GM12875 (cell line): ENCODE measurements around the gene POLR2E.
"Not testable (repeated sequence)": the region's sequence is repeated elsewhere in the genome, so short reads cannot be mapped to it uniquely, and the experiment has no call there.

Experiments
- H3K4me3 ChIP-seq: one replicate; pipeline ENCODE4 v1.5.1; 2011; ENCODE audit warnings: low read depth, low read length, control low read depth
- TF ChIP-seq, protein P1 (sequence below): IDR thresholded peaks from 2 replicates; pipeline ENCODE4 v1.5.1; 2011; ENCODE audit warnings: low read depth, mild to moderate bottlenecking, control low read depth, inconsistent platforms, low read length, moderate library complexity, borderline replicate concordance; ENCODE audit not compliant: insufficient read depth

Gene POLR2E

DNA sequence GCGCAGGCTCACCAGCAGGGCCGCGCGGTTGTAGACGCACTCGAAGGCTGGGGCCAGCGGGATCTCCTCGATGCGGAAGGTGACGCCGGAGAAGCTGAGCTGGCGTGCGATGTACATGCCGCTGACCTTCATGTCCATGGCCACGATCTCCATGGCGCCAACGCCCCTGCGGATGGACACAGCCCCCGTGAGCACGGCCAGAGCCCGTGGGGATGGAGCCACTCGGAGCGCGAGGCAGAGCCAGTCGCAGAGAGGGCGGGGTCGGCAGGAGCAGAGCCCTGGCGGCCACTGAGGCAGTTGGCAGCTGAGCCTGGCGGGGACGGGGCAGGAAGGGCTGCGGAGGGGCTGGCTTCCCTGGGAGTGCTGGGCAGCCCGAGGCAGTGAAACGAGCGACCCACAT, 23.8 kb upstream of the POLR2E start:
- no peak overlapping the region for H3K4me3 ChIP-seq
- TF ChIP-seq, protein P1, sequence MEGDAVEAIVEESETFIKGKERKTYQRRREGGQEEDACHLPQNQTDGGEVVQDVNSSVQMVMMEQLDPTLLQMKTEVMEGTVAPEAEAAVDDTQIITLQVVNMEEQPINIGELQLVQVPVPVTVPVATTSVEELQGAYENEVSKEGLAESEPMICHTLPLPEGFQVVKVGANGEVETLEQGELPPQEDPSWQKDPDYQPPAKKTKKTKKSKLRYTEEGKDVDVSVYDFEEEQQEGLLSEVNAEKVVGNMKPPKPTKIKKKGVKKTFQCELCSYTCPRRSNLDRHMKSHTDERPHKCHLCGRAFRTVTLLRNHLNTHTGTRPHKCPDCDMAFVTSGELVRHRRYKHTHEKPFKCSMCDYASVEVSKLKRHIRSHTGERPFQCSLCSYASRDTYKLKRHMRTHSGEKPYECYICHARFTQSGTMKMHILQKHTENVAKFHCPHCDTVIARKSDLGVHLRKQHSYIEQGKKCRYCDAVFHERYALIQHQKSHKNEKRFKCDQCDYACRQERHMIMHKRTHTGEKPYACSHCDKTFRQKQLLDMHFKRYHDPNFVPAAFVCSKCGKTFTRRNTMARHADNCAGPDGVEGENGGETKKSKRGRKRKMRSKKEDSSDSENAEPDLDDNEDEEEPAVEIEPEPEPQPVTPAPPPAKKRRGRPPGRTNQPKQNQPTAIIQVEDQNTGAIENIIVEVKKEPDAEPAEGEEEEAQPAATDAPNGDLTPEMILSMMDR, result no peak

DNA sequence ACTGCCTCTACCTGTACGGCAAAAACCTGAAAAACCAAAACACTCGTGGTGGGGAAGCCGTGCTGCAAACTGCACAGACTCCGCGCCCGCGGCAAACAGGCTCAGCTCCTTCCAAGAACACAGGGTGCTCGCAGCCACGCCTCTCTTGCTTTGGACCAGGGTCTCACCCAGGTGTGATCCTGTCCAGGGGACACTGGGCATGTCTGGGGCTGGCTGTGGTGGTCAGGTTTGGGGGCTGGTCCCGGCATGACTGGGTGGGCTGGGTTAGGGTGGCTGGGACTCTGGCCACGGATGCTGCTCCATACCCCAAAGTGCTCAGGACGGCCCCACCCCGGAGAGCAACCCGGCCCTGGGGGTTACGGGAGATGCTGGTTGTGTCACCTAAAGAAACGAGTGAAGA, 22.5 kb upstream of the POLR2E start:
- TF ChIP-seq, protein P1, result no peak

DNA sequence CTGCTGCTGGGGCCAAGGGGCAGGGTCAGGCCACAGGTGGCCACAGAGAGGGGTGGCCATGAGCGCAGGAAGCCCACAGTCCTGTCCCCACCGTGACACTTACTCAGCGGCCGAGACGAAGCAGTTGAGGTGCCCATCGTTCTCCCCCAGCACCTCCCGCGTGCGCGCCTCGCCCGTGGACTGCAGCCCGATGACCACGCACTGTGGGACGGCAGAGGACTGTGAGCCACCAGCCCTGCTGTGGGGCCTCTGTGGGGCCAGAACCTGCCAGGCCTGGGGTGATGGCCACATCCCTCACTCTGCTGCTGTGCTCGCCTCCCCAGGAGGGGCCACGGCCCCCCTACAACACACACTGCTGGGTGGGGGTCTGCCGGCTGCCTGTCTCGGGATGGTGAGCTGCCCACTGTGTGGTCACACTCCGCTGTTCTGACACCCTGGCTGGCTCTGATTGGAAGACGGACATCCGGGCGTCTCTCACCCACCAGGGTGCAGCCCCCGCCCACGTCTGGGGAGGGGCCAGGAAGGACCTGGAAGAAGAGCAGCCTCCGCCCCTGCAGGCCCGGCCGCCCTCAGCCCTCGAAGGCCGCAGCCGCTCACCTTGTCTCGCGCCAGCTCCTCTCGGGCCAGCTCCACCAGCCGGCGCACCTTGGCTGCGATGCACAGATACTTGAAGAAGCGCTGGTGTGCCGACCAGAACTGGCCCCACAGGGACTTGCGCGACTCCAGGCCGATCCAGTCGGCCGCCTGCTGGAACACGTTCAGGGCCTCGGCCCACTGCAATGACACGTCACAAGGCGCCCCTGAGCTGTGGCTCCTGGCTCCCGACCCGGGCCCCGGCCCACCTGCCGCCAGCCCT, 21.8 kb upstream of the POLR2E start:
- TF ChIP-seq, protein P1, result no peak

More for the DNA sequence above, 22.5 kb upstream of the POLR2E start:
- H3K4me3 ChIP-seq, result no peak overlapping the region

DNA sequence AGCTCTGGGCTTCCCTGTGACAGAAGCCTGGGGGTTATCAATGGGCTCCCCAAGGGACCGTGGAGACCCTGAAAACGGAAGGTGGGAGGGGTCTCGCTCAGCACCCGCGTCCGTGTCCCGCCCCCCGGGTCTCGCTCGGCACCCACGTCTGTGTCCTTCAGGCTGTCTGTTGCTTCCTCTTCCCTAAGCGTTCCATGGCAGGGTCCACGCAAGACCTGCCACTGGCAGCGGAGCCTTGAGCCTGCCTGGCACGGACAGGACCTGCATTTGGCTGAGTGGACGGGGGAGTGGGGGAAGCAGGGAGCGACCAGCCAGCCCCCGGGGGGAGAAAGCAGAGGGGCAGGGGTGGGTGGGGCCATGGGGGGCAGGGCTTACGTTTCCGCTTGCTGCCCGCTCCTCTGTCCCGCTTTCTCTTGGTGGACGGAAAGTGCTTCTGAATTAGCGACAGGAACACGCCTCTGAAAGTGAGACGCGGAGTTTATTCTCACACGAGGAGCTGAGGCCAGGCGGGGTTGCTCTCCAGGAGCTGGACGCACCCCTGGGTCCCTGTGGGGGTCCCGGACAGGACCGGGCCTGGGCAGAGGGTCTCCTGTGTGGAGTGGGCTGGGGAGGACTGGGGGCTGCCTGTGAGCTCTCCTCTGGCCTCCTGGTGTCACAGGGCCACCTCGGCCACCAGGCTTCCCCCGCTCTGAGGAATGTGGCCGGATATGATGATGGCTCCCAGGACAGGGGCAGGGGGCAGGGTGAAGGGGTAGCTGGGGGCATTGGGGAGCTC, 20.7 kb upstream of the POLR2E start:
- TF ChIP-seq, protein P1, result no peak

More for the DNA sequence above, 21.8 kb upstream of the POLR2E start:
- no peak overlapping the region for H3K4me3 ChIP-seq

DNA sequence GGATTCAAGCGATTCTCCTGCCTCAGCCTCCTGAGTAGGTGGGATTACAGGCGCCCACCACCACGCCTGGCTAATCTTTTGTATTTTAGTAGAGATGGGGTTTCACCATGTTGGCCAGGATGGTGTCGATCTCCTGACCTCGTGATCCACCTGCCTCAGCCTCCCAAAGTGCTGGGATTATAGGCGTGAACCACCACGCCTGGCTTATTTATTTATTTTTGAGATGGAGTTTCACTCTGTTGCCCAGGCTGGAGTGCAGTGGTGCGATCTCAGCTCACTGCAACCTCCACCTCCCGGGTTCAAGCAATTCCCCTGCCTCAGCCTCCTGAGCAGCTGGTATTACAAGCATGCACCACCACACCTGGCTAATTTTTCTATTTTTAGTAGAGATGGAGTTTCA, 19.6 kb upstream of the POLR2E start:
- not testable (repeated sequence) for H3K4me3 ChIP-seq

More for the DNA sequence above, 20.7 kb upstream of the POLR2E start:
- no peak overlapping the region for H3K4me3 ChIP-seq

- H3K4me3 ChIP-seq, result no peak overlapping the region
- TF ChIP-seq, protein P1, result no peak
Observed at GRCh38 chr19:1113986-1114483, 18.9 kb upstream of the POLR2E start.
